CD4-positive, alpha-beta T cell treated with Interleukin-4 for 4 hours (primary cell): ENCODE results near the gene BHLHA9.

Source experiments
- DNase-seq: peaks from one replicate; pipeline ENCODE4 v3.0.0-alpha.2; 2020

BHLHA9 gene

DNA sequence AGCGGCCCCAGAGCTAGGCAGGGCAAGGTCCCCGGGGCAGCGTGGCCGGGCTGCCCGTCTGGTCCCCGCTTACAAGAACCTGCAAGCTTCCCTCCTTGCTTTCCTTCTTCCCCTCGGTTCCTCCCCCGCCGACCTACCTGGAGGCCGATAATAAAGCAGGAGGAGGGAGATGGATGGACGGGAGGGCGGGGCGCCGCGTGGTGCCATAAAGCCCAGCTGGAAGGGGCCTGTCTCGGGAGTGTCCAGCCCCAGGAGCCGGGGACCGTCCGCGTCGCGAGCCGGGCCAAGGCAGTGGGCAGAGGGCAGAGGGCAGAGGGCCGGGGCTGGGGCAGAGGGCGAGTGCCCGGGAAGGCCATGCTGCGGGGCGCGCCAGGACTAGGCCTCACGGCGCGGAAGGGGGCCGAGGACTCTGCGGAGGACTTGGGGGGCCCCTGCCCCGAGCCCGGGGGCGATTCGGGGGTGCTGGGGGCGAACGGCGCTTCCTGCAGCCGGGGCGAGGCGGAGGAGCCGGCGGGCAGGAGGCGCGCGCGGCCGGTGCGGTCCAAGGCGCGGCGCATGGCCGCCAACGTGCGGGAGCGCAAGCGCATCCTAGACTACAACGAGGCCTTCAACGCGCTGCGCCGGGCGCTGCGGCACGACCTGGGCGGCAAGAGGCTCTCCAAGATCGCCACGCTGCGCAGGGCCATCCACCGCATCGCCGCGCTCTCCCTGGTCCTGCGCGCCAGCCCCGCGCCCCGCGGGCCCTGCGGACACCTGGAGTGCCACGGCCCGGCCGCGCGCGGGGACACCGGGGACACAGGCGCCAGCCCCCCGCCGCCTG is at the start of gene BHLHA9:
BHLHA9 (plus strand) TSS at position 235 of the 820 bp plus-strand sequence; CDS start at position 355, 120 bp downstream.
- no peak for DNase-seq

DNA sequence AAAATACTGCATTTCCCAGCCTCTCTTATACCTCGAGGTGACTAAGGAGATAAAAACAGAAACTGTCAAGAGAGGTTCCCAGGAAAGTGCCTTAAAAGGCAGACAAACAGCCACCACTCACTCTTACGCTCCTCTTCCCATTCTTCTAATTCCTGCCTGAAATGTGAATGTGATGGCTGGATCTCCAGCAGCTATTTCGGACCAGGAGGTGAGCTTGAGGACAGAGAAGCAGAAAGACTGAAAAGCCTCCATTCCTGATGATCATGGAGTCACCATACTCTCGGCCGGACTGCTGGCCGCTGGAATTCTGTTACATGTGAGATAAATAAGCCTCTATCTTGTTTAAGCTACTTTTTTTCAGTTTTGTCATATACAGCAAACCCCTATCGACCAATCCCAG is 49.0 kb upstream of the BHLHA9 start:
- no peak for DNase-seq

DNA sequence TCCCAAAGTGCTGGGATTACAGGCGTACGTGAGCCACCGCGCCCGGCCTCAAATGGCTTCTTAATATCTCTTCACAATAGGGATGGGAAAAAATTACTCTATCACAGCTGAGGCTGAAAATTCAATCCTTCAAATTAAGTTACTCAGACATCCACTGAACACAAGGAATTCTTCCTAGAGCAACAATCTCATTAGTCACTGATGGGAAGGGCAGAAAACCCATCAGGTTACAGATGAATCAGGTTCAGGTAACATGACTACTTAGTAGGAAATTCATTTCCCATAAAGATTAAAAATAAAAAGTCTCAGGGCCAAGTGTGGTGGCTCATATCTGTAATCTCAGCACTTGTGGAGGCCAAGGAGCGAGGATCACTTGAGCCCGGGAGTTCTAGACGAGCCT is 47.9 kb upstream of the BHLHA9 start:
- DNase-seq: no peak

DNA sequence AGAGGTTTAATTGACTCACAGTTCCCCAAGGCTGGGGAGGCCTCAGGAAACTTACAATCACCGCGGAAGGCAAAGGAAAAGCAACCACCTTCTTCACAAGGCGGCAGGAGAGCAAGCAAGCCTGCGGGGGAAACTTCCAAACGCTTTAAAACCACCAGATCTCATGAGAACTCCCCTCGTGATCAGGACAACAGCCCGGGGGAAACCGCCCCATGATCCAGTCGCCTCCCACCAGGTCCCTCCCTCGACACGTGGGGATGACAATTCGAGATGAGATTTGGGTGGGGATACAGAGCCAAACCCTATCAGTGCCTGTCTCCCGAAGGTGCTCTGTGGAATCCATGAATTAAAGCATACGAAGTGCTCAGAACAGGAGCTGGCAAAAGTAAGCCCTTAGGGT is 46.6 kb upstream of the BHLHA9 start:
- DNase-seq: no peak

DNA sequence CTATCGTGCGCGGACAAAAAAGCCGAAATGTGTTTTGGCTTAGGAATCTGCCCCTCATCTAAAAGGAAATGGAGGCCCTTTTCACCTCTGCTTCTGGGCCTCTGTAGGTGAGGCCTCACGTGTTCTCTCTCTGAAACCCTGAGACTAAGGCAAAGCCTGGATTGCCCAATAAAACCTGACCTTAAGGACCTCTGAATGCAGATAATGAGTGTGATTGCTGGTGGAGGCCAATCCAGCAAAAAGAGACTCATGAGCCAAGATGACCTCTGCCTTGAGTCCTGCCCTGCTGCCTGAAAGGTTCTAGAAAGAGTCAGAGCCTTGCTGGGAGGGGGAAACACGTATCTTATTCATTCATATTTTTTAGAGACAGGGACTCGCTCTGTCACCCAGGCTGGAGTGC is 45.9 kb upstream of the BHLHA9 start:
- DNase-seq: no peak

DNA sequence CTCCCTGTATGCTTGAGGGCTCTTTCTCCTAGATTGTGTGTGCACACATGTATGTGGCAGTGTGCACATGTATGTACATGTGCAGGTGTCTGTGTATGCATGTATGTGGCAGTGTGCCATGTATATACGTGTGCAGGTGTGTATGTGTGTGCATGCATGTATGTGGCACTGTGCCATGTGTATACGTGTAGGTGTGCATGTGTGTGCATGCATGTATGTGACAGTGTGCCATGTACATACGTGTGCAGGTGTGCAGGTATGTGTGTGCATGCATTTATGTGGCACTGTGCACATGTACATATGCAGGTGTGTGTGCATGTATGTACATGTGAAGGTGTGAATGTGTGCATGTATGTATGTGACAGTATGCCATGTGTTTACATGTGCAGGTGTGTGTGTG is 43.9 kb upstream of the BHLHA9 start:
- no peak for DNase-seq

DNA sequence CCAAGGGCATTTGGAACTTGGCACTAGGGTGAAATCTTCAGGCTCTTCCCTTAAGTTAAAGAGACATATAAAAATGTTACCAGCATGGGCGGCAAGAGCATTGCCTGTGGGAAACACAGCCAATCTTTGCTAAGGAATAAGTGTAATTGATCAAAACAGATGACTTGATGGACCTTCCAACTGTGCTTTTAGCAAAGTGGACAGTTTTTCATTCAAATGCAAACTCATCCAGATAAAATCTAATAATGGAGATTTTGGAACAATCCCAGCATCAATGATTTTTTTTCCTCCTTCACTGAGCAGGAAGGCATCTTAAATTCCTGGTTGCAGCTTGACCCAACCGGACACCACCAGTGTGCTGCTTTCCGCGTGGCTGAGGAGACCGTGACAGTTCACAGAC is 42.9 kb upstream of the BHLHA9 start:
- no peak for DNase-seq

DNA sequence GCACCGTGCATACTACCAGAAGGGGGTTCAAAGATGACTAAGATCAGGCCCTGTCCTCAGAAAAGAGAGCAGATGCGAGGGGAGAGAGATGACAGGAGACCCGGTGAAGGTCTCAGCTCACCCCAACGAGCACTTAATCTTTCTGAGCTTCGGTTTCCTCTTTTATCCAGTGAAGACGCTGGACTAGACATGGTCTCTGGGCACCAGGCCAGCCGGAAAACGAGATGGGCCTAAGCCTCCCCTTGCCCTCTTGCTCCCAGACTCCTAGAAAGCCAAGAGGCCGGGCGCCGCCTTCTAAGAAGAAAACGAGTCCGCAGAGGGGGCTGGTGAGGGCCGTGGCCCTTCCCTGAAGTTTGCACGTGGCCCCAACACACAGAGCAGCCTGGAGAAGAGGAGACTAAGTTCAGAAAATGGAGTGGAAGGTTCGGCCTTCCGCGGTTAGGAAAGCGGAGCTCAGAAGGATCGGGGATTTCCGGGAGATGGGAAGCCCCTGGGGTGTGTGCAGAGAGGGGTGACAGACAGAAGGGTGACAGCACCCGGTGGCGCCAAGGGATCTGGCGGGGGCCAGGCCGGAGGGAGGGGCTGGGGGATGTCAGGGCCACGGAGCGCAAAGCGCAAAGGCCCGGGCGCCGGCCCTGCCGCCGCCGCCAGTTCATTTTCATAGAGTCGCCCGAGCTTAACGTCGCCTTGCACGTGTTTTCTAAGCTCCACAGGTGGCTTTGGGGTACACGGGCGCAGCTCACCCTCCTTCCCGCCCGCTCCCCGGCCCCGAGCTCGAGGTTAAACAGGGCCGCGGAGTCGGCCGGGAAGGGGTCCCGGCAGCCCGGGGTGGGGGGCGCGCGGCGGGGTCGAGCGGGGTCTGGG is 42.1 kb upstream of the BHLHA9 start:
- DNase-seq: peak; percentile 6

DNA sequence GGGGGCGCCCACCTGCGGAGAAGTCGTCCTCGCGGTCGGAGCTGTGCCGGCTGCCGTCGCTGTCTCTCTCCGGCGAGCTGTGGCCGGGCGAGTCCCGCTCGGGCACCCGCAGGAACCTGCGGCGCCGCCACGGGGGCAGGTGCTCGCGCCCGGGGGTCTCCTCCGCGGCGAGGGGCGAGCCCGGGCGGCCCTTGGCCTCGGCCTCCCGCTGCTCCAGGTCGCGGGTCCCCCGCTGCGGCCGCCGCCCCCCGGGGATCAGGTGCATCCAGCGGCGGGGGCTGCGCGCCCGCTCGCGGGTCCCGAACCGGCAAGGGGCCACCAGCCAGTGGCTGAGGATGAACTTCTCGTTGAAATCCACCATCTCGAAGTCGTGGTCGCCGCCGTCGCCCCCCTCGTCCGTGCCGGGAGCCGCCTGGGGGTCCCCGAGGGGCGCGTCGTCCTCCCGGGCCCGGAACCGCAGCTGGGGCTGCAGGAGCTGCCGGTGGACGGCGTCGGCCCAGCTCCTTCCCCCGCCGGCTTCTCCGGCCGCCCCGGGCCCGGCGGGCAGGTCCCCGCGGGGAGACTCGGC is 41.4 kb upstream of the BHLHA9 start:
- no peak for DNase-seq

DNA sequence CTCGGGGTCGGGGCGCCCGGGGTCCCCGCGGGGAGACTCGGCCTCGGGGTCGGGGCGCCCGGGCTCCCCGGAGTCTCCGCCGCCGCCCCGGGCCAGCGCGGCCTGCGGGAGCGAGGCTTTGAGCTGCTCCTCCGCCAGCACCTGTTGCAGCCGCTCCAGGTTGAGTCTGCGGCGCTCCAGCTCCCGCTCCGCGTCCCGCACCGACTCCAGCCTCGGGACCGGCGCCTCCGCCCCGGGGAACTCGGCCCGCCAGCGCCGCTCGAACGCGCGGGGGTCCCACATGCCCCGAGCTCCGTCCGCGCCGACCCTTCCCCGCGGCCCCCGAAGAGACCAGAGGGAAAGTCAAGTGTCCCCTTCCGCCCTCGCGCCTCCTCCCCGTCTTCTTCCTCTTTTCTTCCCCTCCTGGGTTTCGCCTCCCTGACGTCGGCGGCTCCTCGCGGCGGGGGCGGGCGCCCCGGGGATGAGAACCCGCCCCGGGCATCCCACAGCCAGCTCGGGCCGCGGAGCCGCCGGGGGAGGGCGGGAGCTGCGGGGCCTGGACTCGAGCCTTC is 40.8 kb upstream of the BHLHA9 start:
- DNase-seq: peak; percentile 35

DNA sequence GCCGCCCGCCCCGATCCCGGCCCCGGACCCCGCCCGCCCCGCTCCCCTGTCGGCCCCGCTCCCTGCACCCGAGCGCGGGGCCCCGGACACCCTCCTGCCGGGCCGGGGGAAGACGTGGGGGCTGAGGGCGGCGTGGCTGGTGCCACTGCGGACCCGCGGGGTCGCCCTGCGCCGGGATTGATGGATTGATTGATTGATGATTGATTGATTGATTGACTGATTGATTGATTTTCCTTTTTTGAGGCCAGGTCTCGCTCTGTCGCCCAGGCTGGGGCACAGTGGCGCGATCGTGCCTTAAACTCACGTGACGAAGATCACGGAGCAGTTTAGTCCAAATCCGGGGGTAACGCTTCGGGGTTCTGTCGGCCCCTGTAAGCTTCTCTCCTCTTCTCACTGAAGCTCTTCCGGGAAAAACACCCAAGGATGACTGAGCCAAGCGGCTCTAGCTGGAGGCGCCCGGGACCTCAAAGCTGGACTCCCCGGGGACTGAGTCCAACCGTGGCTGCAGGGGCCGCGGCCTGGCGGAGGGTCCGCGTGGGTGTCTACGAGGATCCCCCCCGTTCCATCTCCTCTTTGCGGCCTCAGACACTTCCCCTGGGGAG is 40.2 kb upstream of the BHLHA9 start:
- DNase-seq: no peak

DNA sequence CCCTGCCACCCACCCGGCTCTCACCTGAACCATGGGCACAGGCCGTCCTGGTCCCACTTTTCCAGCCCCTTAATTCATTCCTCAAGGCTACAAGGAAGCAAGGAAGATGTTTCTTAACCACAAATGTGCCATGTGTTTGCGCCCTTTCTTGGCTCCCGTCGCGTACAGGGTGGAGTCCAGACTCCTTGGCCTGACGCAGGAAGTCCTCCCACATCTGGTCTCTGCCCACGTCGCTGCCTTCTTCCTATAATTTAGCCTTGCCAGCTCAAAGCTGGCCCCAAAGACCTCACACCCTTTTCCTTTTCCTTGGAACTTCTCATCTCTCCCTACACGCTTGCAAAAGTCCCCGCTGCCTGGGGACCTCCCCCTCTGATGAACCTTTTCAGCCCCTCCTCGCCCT is 38.8 kb upstream of the BHLHA9 start:
- DNase-seq: no peak

DNA sequence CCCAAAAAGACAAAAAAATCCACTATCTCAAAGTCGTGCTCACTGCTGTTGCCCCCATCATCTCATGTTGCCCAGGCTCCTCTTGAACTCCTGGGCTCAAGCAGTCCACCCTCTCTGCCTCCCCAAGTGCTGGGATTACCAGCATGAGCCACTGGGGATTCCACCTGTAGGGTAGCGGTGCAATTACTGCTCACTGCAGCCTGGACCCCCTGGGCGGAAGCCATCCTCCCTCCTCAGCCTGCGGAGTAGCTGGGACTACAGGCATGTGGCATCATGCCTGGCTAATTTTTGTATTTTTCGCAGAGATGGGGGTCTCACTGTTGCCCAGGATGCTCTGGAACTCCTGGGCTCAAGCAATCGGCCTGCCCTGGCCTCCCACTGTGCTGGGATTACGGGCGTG is 37.9 kb upstream of the BHLHA9 start:
- no peak for DNase-seq

DNA sequence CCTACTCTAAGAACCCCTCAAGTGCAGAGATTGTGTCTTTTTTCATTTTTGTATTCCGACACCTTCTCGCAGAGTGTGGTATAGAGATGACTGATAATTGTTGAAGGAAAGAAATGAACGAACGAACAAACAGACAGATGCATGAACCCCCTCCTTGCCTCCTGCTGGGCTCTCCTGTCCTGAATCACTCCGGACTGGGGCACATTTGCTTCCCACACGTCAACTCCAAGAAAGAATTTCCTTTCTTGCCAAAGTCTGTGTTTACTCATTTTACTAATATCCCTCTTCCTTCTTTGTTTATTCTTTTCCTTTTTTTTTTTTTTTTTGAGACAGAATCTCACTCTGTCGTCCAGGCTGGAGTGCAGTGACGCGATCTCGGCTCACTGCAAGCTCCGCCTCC is 37.5 kb upstream of the BHLHA9 start:
- DNase-seq: no peak

DNA sequence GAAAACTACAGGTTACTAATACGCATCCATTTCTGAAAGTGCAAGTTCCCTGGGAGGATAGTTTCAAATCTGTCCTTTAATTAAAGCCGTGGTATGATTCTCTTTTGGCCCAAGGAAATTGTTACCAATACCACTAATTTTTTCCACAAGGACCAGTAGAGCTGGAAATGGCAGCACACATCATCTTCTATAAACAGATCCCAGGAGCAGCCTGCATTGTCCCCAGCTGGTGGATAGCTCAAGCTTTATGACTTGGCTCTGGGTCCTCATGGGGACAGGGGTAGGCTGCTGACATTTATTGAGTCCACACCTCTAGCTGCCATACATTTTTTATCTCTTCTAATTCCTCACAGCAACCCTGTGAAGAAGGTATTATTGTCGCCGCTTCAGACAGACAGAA is 35.8 kb upstream of the BHLHA9 start:
- no peak for DNase-seq

DNA sequence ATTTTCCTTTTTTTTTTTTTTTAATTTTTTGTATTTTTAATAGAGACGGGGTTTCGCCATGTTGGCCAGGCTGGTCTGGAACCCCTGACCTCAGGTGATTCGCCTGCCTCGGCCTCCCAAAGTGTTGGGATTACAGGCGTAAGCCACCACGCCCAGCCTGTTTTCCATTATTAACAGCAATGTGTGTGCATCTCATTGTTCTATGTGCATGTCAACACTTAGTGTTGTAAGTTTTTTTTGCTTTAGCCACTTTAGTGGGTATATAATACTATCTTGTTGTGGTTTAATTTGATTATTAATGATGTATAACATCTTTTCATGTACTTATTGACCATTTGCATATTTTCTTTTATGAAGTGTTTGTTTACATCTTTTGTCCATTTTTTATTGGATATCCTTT is 32.8 kb upstream of the BHLHA9 start:
- DNase-seq: no peak

DNA sequence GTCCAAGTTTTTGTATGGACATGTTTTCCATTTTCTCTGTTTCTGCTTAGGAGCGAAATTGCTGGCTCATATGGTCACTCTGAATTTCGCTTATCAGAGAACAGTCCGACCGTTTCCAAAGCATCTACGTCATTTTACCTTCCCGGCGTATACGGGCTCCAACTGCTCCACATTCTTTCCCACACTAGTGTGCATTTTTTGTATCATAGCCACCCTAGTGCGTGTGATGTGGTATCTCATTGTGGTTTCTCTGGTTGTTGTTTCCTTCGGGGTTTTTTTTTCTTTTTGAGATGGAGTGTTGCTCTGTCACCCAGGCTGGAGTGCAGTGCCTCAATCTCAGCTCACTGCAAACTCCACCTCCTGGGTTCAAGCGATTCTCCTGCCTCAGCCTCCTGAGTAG is 31.0 kb upstream of the BHLHA9 start:
- DNase-seq: no peak

DNA sequence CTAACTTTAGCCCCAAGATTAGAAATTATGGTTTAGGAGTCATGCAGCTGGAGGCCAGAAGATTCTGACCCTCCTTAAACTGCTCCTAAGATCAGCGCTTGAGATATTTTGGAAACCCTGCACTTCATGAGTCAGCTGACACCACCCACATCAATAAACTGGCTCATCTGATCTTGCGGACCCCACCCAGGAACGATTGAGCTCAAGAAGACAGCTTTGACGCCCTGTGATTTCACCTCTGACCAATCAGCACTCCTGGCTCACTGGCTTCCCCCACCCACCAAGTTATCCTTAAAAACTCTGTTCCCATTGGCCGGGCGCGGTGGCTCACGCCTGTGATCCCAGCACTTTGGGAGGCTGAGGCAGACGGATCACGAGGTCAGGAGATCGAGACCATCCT is 29.8 kb upstream of the BHLHA9 start:
- DNase-seq: peak; percentile 12

DNA sequence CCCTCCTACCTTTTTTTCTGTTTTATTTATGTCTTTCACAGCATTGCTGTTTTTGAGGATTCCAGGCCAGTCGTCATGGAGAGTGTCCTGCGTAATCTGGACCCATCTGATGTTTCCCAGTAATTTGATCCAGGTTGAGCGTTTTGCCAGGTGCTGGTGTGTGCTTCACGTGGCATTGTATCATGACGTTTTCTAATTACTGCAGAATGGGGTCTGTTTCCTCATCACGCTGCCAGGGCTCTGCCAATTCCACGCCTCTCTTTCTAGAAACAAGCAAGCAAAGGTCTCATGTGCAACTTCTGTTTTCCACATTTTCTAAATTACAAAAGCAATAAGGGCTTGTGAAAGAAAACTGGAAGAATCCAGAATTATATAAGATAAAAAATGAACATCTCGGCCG is 28.3 kb upstream of the BHLHA9 start:
- no peak for DNase-seq

DNA sequence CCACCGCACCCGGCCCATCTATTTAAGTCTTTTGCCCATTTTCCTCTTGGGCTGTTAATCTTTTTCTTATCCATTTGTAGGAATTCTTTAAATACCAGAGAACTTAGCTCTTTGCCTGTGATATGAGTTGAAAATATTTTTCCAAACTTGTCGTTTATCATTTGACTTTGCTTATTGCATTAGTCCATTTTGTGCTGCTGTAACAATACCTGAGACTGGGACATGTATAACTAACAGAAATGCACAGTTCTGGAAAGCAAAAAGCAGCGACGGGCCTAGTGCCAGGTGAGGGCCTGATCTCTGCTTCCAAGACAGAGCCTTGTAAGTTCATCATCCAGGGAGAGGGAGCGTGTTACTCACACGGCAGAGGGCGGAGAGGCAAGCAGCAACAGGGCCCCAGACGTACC is 25.6 kb upstream of the BHLHA9 start:
- DNase-seq: no peak

DNA sequence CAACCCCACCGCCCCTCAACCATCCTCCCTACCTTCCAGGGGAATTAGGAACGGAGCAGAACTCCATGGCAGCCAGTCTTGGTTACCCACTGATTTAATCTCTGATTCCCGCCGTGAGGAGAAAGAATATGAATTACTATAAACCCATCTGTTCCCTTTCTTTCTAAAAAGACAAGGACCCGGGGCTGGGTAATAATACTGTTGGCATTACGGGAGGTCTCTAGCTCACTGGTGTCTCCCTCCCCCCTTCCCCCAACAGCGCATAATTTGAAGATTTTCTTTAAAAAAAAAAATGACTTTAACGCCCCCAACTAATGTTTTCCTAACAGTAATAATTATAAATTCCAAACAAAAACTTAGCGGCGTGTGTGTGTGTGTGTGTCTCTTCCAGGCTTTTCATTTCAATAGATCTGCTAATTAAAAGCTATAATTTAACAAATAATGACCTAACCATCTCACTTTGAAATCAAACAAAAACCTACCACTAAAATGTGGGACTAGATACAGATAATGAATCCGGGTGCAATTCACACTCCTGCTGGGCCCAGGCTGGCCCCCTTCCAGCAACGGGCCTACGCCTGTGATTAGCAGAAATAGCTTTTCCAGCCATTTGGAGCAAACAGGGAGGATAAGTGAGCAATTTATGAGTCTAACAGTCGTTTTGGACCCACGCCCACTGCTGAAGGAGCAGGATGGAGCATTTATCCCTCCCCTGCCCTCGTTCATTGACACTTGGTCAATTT is 18.2 kb upstream of the BHLHA9 start:
- DNase-seq: no peak

DNA sequence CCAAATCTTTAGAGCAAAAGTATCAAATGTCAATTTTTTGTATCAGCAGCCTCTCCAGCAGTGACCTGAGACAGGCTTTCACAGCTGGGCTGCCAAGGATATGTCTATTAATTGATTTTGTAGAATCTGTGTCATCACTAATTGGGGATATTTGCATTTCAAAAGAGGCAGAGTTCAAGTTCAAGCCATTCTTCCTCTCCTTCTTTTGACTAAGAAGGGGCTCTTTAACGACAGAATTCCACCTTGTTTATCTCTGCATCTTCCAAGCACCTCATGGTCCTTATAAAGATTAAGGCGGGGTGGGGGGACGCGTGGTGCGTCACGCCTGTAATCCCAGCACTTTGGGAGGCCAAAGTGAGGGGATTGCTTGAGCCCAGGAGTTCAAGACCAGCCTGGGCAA is 15.2 kb upstream of the BHLHA9 start:
- no peak for DNase-seq
